Endothelial cell of umbilical vein (primary cell): ENCODE data around the gene ADCY9.

Experiments used
- FOS ChIP-seq: IDR thresholded peaks from 2 replicates; pipeline ENCODE4 v1.6.1; 2011; ENCODE audit warnings: mild to moderate bottlenecking, low read length, moderate library complexity, borderline replicate concordance; ENCODE audit not compliant: insufficient read depth
- MAX ChIP-seq: IDR thresholded peaks from 2 replicates; pipeline ENCODE4 v1.6.1; 2011; ENCODE audit not compliant: insufficient read depth, insufficient read length
- POLR2AphosphoS5 ChIP-seq: IDR thresholded peaks from 2 replicates; pipeline ENCODE4 v1.6.1; 2012; ENCODE audit warnings: low read depth, mild to moderate bottlenecking, control low read depth, low read length, moderate library complexity; ENCODE audit not compliant: insufficient read depth
- TF ChIP-seq, protein P1 (sequence below), 2 donors: IDR thresholded peaks; 1 replicate in 1 of 2; 2 replicates in 1 of 2; pipeline ENCODE4 v1.5.1; 2011; ENCODE audit warnings: low read length in 2 of 2, mild to moderate bottlenecking in 2 of 2, moderate library complexity in 2 of 2, control low read depth in 1 of 2, inconsistent platforms in 1 of 2, low read depth in 1 of 2; ENCODE audit not compliant: insufficient read depth in 1 of 2; ENCODE audit errors: extremely low read depth in 1 of 2

DNA sequence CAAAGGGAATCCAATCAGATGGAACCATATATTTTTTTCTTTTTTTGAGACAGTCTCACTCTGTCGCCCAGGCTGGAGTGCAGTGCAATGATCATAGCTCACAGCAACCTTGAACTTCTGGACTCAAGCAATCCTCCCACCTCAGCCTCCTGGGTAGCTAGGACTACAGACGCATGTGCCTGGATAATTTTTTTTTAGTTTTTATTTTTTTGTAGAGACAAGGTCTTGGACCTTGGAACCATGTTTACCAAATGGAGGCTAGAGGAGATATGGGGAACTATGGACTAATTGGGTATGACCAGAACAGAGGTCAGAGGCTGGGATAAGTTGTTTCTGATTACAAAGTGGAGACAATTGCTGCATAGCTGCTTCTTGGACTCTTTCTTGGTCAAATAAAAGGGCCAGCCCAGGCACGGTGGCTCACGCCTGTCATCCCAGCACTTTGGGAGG lies 41.2 kb upstream of the ADCY9 start:
- TF ChIP-seq, protein P1, sequence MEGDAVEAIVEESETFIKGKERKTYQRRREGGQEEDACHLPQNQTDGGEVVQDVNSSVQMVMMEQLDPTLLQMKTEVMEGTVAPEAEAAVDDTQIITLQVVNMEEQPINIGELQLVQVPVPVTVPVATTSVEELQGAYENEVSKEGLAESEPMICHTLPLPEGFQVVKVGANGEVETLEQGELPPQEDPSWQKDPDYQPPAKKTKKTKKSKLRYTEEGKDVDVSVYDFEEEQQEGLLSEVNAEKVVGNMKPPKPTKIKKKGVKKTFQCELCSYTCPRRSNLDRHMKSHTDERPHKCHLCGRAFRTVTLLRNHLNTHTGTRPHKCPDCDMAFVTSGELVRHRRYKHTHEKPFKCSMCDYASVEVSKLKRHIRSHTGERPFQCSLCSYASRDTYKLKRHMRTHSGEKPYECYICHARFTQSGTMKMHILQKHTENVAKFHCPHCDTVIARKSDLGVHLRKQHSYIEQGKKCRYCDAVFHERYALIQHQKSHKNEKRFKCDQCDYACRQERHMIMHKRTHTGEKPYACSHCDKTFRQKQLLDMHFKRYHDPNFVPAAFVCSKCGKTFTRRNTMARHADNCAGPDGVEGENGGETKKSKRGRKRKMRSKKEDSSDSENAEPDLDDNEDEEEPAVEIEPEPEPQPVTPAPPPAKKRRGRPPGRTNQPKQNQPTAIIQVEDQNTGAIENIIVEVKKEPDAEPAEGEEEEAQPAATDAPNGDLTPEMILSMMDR (IDR thresholded peaks at IDR 0.05; ENCODE audit: extremely low read depth in 1 of 2, insufficient read depth in 1 of 2, low read depth in 1 of 2, low read length in 2 of 2) = no peak
- TF ChIP-seq FOS = no peak
- no peak for TF ChIP-seq MAX
- no peak for TF ChIP-seq POLR2AphosphoS5
